Measurements from ENCODE around the gene KSR1.

Gene KSR1

DNA sequence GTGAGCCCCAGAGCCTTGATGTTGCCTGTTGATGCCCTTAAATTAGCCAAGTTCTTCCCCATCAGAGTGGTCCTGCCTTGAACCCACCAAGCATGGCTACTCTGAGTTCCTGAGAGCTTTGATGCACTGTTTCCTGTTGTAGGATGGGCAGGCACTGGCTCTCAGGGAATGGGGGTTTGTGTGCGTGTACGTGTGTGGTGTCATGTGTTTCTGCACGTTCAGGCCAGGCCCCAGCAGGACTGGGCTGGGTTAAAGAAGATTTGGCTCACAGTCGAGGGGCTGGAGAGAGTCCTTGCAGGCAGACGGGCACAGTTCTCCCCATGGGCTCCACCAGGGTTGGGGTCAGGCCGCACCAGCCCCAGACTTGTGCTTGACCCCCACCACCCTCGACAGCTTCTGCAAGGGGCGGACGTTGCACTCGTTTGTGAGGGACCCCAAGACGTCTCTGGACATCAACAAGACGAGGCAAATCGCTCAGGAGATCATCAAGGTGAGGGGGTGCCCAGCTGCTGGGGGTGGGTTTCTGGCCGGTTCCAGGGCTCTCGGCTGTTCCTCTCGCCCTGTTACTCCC is 151.4 kb downstream of the KSR1 start:
- Mint-ChIP-seq H3K36me3 (ENCODE audit: low read depth) (peaks cover 70% of the 10 kb centered on the region), H3K4me1 (ENCODE audit: low read depth) (peaks cover 18% of the 10 kb centered on the region), H3K27me3 (no peaks in the 10 kb centered on the region), H3K4me3 (no peak overlapping the region), H3K27ac (no peak overlapping the region), H3K9me3 (no peaks in the 10 kb centered on the region)

- Mint-ChIP-seq H3K36me3 (ENCODE audit: low read depth) (peaks cover 73% of the 10 kb centered on the region), H3K27ac (no peak overlapping the region), H3K4me1 (ENCODE audit: low read depth) (peaks cover 14% of the 10 kb centered on the region), H3K27me3 (no peaks in the 10 kb centered on the region), H3K4me3 (no peak overlapping the region), H3K9me3 (no peaks in the 10 kb centered on the region)
These were observed 152.3 kb downstream of the KSR1 start for GRCh38 chr17:27608328-27609230.

DNA sequence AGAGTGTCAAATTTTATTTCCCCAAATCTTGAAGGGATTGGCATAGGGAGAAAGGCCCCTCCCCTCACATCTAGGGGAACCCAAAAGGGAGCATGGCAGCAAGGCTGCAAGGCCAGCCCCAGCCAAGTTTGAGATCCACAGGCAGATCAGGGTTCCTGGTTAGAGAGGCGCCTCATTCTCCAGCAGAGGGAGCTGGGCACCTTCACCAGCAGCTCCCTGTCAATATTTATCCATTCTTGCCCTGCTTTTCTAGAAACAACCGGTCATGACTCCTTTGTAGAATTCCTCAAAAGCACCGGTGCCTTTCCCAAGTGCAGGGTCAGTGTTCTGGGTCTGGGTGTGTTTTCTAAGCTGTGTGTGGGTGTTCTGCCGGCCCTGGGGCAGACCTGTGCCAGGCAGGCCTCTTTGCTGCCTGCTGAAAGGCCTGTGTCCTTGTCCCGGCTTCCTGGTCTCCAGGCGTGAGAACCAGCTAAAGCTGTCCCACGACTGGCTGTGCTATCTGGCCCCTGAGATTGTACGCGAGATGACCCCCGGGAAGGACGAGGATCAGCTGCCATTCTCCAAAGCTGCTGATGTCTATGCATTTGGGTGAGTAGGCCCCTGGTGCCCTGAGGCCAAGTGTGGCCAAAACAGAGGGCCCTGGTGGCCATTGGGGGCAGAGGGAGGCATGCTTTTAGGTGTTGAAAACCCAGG is 153.5 kb downstream of the KSR1 start:
- Mint-ChIP-seq H3K27me3 (no peaks in the 10 kb centered on the region), H3K9me3 (no peaks in the 10 kb centered on the region), H3K36me3 (ENCODE audit: low read depth) (peaks cover 71% of the 10 kb centered on the region), H3K4me1 (ENCODE audit: low read depth) (peaks cover 14% of the 10 kb centered on the region), H3K27ac (no peak overlapping the region), H3K4me3 (no peak overlapping the region)

DNA sequence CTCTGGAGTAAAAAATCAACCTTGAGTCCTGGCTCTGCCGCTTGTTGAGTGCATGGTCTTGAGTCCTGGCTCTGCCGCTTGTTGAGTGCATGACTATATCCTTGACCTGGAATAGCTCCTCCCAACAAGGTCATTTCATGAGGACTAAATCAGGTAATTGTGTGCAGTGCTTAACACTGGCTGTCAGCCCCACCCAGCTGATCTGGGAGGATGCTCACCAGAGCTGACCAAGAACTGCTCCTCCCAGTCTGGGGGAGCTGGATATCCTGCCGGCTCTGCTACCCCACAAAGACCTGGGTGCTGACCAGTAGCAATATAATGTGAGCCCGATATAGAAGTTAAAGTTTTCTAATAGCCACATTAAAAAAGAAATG is 154.0 kb downstream of the KSR1 start:
- Mint-ChIP-seq H3K36me3 (ENCODE audit: low read depth) (peaks cover 71% of the 10 kb centered on the region), H3K27me3 (no peaks in the 10 kb centered on the region), H3K9me3 (no peaks in the 10 kb centered on the region), H3K27ac (no peak overlapping the region), H3K4me3 (no peak overlapping the region), H3K4me1 (ENCODE audit: low read depth) (peaks cover 19% of the 10 kb centered on the region)

GRCh38 chr17:27612160-27612770 is 156.0 kb downstream of the KSR1 start:
- H3K9me3 Mint-ChIP-seq, result no peaks in the 10 kb centered on the region
- no peak overlapping the region for H3K4me3 Mint-ChIP-seq
- H3K27me3 Mint-ChIP-seq, result no peaks in the 10 kb centered on the region
- peaks cover 77% of the 10 kb centered on the region for H3K36me3 Mint-ChIP-seq (ENCODE audit: low read depth)
- peak overlapping the region; percentile 72 for H3K27ac Mint-ChIP-seq
- peaks cover 36% of the 10 kb centered on the region for H3K4me1 Mint-ChIP-seq (ENCODE audit: low read depth)

DNA sequence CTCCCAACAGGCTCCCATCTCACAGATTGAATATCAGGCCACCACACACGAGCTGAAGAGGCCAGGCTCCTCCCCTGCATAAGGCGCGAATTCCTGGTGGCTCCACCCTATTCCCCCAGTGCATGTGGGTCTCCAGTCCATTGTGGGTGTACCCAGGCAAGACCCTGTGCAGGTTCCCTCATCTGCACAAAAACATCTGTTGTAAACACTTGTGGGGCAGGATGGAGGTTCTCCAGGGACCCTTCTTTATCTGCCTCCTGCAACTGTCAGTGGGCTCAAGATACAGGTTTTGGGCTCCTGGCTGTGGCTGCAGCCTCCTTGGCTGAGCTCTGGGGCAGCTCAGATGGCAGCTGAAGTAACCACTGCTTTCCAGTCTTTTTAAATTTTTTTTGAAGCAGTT is 157.2 kb downstream of the KSR1 start:
- peaks cover 77% of the 10 kb centered on the region for H3K36me3 Mint-ChIP-seq (ENCODE audit: low read depth)
- no peak overlapping the region for H3K27ac Mint-ChIP-seq
- peaks cover 33% of the 10 kb centered on the region for H3K4me1 Mint-ChIP-seq (ENCODE audit: low read depth)
- H3K27me3 Mint-ChIP-seq, result no peaks in the 10 kb centered on the region
- no peaks in the 10 kb centered on the region for H3K9me3 Mint-ChIP-seq
- H3K4me3 Mint-ChIP-seq, result no peak overlapping the region

- Mint-ChIP-seq H3K9me3 (no peaks in the 10 kb centered on the region), H3K27ac (peak overlapping the region; percentile 45), H3K27me3 (no peaks in the 10 kb centered on the region), H3K4me3 (no peak overlapping the region), H3K4me1 (ENCODE audit: low read depth) (peaks cover 29% of the 10 kb centered on the region), H3K36me3 (ENCODE audit: low read depth) (peaks cover 74% of the 10 kb centered on the region)
These were observed 158.9 kb downstream of the KSR1 start for GRCh38 chr17:27615121-27615520.

- Mint-ChIP-seq H3K4me3 (no peak overlapping the region), H3K36me3 (ENCODE audit: low read depth) (peaks cover 73% of the 10 kb centered on the region), H3K4me1 (ENCODE audit: low read depth) (peaks cover 41% of the 10 kb centered on the region), H3K9me3 (no peaks in the 10 kb centered on the region), H3K27me3 (no peaks in the 10 kb centered on the region), H3K27ac (peak overlapping the region; percentile 83)
These were observed 160.2 kb downstream of the KSR1 start for GRCh38 chr17:27616414-27616813.

GRCh38 chr17:27618417-27618816 is 162.2 kb downstream of the KSR1 start:
- Mint-ChIP-seq H3K27ac (peak overlapping the region; percentile 68), H3K36me3 (ENCODE audit: low read depth) (peaks cover 78% of the 10 kb centered on the region), H3K4me3 (no peak overlapping the region), H3K27me3 (no peaks in the 10 kb centered on the region), H3K9me3 (no peaks in the 10 kb centered on the region), H3K4me1 (ENCODE audit: low read depth) (peaks cover 34% of the 10 kb centered on the region)

DNA sequence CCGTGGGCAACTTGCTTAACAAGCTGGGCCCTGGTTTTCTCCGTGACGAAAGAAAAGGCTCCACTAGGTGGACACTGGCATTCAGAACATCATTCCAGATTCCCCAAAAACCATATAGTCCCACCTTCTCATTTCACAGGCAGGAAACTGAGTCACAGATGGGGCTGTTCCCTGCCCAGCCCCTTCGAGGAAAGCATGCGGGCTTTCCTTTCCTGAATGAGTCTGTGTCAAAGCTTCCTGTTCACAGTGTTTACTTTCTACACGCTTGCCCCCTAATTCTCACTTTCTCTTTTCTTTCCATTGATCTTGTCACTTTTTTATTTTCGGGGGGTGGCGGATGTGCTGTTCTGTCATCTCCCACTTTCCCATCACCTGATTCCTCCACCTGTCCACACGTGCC is 164.5 kb downstream of the KSR1 start:
- no peaks in the 10 kb centered on the region for H3K27me3 Mint-ChIP-seq
- no peak overlapping the region for H3K27ac Mint-ChIP-seq
- peaks cover 73% of the 10 kb centered on the region for H3K36me3 Mint-ChIP-seq (ENCODE audit: low read depth)
- H3K9me3 Mint-ChIP-seq, result no peaks in the 10 kb centered on the region
- H3K4me3 Mint-ChIP-seq, result no peak overlapping the region
- peaks cover 24% of the 10 kb centered on the region for H3K4me1 Mint-ChIP-seq (ENCODE audit: low read depth)

DNA sequence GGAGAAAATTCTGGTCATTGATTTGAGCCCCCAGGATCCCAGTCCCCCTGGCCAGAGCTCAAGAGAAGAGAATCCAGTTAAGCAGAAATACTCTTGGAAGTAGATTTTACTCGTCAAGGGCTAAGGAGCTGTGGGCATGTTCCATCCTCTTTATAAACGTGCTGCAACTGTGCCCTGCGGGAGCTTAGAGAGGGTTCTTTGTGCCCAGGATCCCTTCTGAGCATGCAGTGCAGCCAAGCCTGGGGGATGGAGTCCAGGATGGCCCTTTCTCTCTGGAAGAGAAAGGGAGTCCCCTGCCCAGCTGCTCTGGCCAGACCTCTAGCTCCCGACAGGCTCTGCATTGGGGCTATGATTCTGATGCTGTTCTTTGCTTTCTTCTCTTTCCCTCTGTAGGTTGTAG is 165.3 kb downstream of the KSR1 start:
- no peak overlapping the region for H3K27ac Mint-ChIP-seq
- no peaks in the 10 kb centered on the region for H3K27me3 Mint-ChIP-seq
- peaks cover 16% of the 10 kb centered on the region for H3K4me1 Mint-ChIP-seq (ENCODE audit: low read depth)
- no peak overlapping the region for H3K4me3 Mint-ChIP-seq
- H3K9me3 Mint-ChIP-seq, result no peaks in the 10 kb centered on the region
- H3K36me3 Mint-ChIP-seq (ENCODE audit: low read depth), result peaks cover 72% of the 10 kb centered on the region

GRCh38 chr17:27621942-27622559 is 165.8 kb downstream of the KSR1 start:
- Mint-ChIP-seq H3K9me3 (no peaks in the 10 kb centered on the region), H3K4me1 (ENCODE audit: low read depth) (peaks cover 12% of the 10 kb centered on the region), H3K36me3 (ENCODE audit: low read depth) (peaks cover 70% of the 10 kb centered on the region), H3K4me3 (no peak overlapping the region), H3K27ac (no peak overlapping the region), H3K27me3 (no peaks in the 10 kb centered on the region)

GRCh38 chr17:27622986-27623385 is 166.7 kb downstream of the KSR1 start:
- Mint-ChIP-seq H3K9me3 (no peaks in the 10 kb centered on the region), H3K36me3 (ENCODE audit: low read depth) (peaks cover 62% of the 10 kb centered on the region), H3K4me1 (ENCODE audit: low read depth) (peaks cover 12% of the 10 kb centered on the region), H3K27me3 (no peaks in the 10 kb centered on the region), H3K27ac (no peak overlapping the region), H3K4me3 (no peak overlapping the region)

DNA sequence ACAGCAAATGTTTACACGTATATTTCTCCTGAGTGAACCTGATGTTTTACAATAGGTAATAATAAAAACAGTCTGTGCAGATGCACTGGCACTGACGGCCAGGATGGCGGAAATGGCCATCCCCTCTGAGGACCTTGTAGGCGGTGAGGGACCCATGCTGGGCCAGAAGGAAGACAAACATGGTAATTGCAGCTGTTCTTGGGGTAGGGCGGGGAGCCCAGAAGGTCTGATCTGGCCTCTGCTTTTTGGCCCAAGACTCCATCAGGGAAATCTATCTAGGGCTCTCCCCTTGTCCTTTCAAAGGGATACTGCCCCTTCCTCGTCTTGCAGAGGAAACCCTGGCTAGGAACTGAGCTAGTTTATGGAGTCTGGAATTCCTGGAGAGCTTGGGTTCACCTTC is 167.4 kb downstream of the KSR1 start:
- Mint-ChIP-seq H3K4me1 (ENCODE audit: low read depth) (peaks cover 12% of the 10 kb centered on the region), H3K27ac (no peak overlapping the region), H3K27me3 (no peaks in the 10 kb centered on the region), H3K9me3 (no peaks in the 10 kb centered on the region), H3K4me3 (no peak overlapping the region), H3K36me3 (ENCODE audit: low read depth) (peaks cover 56% of the 10 kb centered on the region)

Data from stimulated activated naive CD8-positive, alpha-beta T cell treated with anti-CD3 and anti-CD28 coated beads, Interleukin-15, Interleukin-2, amounts not matched to agents 100 ng/mL and 50 ng/mL, for 24 hours (primary cell).